ENCODE results near the gene KIAA1549.
"Not testable (repeated sequence)": the region's sequence is repeated elsewhere in the genome, so short reads cannot be mapped to it uniquely, and the experiment has no call there.

KIAA1549 gene

DNA sequence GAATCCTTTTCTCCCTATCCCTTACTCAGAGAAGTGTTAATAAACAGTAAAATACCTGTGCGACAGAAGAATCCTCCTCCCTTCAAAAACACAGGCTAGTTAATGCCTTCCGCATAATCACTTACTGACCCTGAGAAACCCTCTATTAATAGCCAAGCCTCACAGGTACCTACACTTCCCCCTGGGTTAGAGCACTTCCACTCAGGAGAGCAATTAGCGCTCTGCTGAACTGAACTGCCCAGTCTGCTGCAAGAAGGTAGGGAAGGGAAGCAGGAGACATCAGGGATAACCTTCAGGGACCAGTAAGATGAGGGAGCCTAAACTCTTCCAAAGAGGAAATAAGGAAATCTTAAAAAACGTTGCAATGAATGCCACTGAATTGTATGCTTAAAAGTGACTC lies 39.6 kb downstream of the KIAA1549 start:
- DNase-seq: no peak

DNA sequence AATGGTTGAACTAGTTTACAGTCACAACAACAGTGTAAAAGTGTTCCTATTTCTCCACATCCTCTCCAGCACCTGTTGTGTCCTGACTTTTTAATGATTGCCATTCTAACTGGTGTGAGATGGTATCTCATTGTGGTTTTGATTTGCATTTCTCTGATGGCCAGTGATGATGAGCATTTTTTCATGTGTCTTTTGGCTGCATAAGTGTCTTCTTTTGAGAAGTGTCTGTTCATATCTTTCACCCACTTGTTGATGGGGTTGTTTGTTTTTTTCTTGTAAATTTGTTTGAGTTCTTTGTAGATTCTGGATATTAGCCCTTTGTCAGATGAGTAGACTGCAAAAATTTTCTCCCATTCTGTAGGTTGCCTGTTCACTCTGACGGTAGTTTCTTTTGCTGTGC lies 40.6 kb downstream of the KIAA1549 start:
- DNase-seq: not testable (repeated sequence)

DNA sequence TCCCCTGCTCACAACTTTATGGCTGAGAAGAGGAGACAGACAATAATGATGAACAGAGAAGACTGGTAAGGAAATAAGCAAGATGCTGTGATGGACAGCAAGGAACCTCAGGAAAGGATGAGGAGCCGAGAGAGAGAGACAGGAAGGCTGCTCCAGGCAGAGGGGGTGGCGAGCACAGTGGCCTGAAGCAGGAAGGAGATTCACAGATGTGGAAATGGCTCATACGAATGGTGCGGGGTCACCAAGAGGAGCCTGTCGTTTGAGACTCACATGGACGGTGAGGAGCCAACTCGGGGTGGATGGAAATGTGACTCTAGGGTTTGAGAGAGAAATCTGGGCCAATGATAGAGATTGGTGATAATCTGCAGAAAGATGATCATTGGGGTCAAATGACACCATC lies 43.7 kb downstream of the KIAA1549 start:
- DNase-seq: no peak

DNA sequence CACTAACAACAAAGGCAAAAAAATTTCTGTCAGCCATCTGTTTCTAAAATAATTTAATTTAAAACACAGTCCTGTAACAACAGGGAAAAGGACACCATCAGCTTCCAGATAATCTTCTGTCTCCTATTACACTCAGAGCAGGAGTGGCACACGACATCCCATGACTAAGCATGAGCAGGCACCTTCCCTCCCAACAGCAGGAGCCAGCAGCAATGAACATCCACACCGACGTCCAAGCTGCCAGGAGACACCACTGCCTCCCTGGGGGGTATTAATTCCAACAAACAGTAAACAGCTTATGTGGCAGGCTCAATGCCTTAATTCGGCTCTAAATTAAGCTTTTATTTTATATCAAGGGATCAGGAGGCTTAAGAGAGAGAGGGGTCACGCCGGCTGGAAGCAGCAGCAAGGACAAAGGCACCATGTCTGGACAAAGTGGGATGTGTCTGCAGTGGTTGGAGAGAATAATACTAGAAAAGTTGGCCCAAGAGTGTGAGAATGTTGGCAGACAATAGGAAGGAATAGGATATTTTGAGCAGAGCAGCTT lies 45.7 kb downstream of the KIAA1549 start:
- peak; percentile 23 for DNase-seq

DNA sequence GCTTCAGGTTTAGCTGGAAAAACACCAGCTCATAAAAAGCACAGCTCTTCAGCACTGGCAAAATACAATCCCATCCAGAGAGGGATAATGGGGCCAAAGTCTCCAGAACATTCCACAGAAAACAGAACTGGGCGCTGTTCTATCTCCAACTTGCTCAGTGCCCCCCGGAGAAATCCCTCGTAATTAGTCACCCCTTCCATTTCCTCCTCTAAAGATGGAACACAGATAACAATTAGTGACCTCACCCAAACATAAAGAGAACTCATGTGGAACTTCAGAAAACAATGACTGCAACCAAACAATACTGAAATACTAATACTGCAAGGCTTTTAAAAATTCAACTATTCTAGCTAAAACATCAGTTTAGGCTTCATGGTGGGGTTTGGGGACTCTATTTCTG lies 46.3 kb downstream of the KIAA1549 start:
- DNase-seq: no peak

DNA sequence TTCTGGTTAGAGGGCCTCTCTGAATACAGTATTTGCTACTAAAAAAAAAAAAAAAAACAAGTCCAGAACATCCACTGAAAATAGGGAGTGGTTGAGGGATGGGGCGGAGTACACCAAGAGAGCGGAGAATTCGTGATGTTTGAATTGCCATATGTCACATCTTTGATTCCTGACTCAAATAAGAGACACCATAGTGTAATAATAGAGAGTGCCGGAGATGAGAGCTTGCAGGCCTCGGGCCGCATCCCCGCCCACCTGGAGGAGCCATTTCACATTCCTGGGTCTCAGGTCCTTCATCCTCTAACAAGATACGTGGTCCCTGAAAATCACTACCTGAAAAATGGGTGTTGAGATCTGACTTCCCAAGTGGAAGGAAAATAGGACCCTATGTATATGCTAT lies 46.8 kb downstream of the KIAA1549 start:
- DNase-seq: no peak

DNA sequence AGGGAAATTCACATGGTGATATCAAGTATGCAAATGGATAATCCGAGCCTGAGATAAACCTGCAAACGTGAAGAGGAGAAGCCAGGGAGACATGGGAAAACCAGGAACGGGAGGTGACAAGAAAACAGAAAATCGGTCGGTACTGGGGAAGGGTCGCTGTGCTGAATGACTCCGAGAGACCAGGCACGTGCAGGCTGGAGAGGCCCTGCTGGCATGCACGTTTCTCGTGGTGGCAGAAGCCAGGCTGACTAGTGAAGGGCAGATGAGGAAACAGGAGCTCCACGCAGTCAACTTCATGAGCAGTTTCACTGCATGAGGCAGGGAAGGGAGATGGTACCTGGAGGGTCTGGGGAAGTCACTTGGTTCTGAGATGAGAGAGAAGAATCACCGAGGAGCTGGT lies 48.3 kb downstream of the KIAA1549 start:
- no peak for DNase-seq

DNA sequence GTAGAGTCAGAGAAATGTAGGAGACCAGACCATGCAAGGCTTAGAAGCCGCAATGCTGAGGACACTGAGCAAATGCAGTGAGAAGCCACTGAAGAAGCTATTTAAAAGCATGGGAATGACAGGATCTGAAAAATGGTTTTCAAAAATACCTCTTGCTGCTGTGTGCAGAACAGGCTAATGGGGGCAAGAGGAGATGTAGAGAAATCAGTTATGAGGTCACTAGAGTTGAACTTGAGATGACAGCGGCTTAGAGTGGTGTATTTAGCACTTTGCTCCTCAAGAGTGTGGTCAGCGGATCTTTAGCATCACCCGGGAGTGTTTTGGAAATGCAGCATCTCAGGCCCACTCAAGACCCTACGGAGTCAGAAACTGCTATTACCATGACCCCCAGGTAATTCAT lies 48.8 kb downstream of the KIAA1549 start:
- no peak for DNase-seq

DNA sequence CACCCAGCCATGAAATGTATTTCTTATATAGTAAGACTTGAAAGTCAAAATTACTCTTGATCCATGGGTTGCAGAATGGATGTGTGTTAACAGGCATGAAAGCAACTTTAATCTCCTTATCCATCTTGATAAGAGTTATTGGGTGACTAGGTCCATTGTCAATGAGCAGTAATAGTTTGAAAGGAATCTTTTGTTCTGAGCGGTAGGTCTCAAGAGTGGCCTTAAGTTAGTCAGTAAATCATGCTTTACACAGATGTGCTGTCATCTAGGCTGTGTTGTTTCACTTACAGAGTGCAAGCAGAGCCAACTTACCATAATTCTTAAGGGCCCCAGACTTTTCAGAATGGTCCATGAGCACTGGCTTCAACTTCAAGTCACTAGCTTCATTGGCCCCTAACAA lies 51.2 kb downstream of the KIAA1549 start:
- no peak for DNase-seq

DNA sequence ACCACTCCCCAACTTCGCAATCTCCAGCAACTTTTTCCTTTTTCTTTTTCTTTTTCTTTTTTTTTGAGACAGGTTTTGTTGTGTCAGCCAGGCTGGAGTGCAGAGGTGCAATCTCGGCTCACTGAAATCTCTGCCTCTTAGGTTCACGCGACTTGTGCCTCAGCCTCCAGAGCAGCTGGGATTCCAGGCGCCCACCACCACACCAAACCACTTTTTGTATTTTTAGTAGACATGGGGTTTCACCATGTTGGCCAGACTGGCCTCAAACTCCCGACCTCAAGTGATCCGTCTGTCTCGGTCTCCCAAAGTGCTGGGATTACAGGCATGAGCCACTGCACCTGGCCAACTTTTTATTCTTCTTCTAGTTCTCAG lies 55.0 kb downstream of the KIAA1549 start:
- DNase-seq: no peak

DNA sequence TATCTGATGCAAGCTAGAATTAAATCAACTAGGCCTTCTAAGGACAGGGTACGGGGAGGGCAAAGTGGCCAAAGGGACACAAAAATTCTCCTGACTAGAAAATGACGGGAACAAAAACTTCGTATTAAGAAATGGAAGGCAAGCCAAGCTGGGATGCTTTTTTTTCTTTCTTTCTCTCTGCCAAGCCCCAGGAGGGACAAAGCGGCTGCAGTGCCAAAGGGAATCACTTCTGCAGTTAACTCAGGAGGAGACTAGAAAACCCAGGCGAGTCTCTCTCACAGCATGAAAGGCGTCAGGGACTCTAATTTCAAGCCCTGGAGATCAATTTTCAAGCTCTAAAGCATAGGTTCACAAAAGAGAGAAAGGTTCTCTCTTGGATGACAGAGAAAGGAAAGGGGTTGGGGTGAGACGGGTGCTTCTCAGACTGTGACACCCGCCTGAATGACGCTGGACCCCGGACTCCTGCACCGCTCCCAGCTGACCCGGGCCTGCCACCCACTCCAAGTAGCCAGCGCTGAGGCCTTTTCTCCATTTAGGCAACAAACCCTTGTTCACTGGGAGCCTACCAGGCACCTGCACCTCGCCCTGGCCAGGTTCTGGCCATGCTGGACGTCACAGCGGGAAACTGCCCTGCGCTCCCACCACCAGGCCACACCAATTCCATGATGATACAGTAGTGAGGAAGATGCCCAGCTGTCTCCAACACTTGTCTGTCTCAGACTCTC lies 56.5 kb downstream of the KIAA1549 start:
- DNase-seq: no peak

DNA sequence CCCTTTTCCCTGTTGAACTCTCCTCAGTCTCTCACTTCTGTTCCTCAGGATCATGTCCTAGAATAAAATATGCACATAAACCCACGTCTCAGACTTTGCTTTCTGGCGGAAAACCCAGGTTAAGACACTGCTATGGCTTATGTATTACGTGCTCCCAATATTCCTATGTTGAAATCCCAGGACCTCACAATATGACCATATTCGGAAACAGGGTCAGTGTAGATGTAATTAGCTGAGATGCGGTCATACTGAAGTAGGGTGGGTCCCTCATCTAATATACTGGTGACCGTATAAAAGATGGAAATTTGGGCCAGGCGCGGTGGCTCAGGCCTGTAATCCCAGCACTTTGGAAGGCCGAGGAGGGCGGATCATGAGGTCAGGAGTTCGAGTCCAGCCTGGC lies 59.9 kb downstream of the KIAA1549 start:
- DNase-seq: no peak

DNA sequence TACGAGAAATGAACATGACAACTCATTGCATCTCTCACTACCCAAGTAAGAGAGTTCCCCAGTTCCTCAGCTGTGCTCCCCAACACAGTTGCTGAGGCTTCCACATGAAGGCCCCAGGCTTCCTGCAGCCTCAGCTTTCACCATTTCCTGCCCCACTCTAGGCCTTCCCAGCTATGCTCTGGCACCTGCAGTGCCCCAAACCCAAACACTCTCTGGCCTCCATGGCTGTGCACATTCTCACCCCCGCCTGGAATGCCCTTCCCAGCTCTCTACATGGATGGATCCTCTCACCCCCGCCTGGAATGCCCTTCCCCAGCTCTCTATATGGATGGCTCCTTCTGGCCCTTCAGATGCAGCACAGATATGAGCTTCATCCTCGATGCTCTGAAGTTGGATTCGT lies 61.3 kb downstream of the KIAA1549 start:
- no peak for DNase-seq

DNA sequence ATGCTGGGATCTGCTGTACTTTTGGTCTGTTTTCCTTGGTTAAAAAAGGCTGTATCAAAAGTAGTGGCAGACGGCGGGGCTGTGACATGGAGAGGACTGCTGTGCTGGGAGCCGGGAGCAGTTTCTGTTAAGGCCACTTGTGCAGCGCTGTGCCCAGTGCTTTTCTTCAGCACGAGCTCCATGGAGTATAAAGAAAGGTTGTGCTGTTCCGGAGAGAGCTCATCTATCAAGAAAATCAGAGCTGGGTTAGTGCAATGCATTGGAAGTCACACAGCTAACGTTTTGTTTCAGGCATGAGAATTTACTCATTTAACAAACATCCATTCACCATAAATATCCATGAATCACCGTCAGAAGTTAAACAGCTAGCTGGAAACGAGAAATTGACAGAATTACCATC lies 62.0 kb downstream of the KIAA1549 start:
- DNase-seq: no peak

DNA sequence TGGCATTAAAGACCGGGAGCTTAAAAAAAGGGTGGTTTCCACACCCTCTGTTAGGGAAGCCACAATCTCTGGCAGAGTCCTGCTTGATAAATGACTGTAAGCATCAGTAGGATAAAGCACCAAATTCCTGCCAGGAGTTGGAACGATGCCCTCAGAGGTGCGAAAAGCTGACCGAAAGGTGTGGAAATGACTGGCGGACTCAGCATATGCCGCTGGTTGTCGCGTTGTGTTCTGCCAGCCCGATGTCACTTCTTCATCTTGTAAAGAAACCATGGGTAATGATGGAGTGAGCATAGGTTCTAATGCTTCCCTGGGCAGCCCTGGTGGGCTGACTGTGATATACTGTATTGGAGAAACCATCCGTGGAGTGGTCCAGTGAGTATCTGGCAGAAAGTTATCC lies 62.4 kb downstream of the KIAA1549 start:
- no peak for DNase-seq

DNA sequence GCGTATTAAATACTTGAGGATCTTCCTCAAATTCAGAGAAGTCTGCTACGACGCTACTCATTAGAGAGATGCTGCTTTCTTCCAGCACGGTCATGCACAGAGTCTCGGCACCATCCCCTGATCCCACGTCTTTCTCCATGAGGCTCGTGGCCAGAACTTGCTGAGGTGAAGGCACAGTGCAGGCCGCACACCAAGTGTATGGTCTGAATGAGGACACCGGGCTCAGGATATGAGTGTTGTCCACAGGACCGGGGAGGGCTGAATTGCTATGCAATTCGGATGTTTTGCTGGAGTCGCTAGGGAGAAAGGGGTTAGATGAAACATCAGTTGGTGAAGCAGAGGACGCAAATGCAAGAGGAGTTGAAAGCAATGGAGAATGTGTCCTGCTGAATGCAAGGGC lies 63.0 kb downstream of the KIAA1549 start:
- DNase-seq: no peak

DNA sequence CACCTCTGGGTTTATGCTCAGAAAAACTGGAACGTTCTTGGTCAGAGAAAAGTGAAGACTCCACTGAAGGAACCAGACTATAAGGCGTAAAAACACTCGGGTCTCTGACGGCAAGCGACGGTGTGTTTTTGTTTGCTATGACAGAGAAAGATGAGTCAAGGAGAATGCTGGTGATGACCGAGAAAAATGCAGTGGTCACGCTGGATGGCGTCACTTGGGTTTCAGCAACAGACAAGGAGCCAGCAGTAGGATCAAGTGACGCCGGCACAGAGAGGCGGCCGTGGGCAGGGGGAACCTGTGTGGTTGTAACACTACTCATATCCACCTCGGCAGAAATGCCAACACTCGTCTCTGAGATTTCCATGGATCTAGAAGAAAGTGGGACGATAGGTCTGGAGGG lies 63.4 kb downstream of the KIAA1549 start:
- DNase-seq: no peak

DNA sequence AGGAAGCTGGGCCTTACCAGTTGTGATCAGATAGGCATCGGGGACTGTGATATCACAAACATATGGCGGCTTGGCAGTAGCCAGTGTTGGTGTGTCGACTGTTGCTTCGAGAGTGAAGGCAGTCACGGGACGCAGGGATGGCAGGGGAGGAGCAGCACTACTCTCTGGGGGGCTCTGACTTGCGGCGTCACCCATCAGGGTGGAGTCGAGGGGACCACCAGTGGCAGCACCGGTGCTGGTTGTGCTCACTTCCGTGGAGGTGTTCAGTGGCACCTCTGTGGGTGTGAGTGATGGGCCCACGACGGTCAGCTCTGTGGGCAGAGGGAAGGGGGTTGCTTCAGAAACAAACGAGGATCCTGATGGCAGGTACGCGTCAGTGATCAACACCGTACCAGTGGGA lies 64.5 kb downstream of the KIAA1549 start:
- no peak for DNase-seq

DNA sequence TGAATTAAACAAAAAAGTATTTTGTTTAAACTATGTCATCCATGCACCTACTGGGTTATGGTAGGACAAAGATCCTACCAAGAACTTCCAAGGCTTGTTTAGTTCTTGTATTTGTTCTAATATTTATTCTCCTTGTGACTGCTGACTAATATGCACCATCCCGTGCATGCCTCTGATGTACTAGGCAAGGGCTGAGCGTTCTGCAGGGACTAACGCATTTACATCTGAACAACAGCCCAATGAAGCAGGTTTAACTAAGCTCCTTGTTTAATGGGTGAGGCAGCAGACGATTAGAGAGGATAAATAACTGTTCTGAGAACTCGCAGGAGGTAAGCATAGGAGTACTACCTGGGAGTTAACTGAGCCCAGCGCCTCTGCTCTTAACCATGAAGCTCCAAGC lies 64.9 kb downstream of the KIAA1549 start:
- no peak for DNase-seq

DNA sequence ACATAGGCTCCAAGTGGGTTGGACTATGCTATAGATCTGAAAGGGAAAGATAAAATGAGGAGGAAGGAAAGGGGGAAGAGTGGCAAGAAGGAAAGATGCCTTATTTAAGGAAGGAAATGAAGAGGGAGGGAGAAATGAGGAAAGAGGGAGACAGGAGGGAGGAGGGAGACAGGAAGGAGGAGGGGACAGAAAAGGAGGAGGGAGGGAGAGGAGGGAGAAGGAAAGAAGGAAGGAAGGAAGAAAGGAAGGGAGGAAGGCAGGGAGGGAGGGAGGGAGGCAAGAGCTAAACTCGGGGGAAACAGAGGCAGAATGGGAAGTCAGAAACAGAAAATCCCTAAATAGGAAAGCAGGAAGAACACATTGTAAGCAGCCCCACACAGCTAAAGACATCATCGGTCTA lies 67.4 kb downstream of the KIAA1549 start:
- no peak for DNase-seq

DNA sequence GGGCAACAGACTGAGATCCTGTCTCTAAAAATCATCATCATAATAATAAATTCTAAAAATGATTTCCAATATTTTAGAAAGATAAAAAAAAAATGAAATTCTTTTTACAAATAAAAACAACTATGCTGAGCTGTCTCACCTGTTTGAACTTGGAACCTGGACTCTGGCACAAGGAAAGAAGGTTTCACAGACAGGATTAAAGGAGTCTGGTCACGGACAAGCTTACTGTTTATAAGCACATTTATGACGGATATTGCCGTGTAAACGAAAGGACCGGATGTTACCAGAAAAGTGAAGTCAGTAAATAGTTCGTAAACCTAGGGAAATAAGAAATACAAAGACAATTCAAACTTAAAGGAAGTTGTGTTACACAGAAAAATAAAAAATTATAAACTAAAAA lies 70.2 kb downstream of the KIAA1549 start:
- no peak for DNase-seq

DNA sequence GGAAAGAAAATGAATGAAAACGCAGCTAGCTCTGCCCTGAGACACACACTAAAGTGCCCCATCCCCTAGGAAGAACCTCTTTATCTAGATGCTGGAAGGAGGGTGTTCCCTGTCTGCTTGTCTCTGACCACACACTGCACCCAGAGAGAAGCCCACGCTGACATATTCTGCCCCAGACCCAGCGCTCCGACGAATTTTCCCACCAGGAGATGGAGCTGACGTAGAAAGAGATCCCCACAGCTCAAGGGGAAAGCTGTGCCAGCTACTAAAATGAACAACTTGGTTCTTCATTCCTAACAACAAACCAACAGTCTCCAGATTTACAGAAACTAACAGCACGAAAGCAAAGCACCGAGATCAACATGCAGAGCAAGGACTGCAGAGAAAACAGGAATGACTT lies 73.3 kb downstream of the KIAA1549 start:
- no peak for DNase-seq

DNA sequence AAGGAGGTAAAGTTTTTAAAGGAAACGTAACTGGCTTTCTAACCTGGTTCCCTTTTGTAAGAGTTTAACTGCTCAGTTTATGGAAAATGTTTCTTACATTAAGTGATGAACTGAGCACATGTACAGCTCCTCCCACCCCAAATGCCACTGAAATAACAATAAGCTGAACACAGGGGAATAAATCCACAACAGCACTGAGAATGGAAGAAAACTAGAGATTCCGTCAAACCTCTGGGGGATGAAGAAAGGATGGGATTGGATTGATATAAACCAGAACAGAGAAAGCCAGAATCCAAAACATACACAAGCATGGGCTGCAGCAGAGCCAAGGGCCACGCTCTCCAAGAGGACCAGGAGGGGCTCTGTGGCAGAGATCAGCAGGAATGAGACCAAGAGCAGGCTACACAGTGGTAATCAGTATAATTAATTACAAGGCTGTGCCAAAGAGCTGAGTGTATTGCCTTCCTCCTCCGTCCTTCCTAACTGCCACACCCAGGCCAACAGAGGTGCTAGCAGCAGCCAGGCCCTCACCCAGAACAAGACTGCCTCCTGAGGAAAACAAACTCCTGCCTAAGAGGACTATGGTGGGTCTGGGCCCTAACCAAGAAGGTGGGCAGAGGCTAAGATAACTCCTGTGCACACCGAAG lies 73.9 kb downstream of the KIAA1549 start:
- no peak for DNase-seq

DNA sequence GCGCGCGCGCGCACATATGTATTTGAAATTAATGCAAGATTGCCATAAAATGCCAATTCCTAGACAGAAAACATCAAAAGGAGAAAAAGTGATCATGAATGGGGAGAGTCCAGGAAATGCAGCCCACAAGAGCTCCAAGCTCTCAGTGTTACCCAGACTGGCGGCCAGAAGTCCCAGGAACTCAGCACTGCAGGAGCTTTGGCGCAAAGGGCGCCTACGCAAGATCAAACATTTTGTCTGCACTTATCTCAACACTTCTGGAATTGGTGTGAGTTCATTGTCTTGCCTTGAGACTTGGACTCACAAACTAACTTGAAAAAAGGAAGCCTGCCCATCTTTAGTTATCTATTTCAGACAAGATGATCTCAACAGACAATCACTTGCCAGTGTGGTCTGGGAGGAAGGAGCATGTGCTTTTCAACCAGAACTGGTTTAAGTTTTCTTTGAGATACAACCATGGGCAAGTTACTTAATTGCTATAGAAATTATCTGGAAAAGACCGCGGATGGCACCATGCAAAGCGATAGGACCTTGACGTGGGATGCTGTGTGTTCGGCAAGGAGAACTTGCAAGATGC lies 77.2 kb downstream of the KIAA1549 start:
- peak; percentile 43 for DNase-seq
